ENCODE data around the gene FAM9C.

GRCh38 chrX:13047759-13048158 lies 3.3 kb upstream of the FAM9C start:
- TF ChIP-seq, protein P1, sequence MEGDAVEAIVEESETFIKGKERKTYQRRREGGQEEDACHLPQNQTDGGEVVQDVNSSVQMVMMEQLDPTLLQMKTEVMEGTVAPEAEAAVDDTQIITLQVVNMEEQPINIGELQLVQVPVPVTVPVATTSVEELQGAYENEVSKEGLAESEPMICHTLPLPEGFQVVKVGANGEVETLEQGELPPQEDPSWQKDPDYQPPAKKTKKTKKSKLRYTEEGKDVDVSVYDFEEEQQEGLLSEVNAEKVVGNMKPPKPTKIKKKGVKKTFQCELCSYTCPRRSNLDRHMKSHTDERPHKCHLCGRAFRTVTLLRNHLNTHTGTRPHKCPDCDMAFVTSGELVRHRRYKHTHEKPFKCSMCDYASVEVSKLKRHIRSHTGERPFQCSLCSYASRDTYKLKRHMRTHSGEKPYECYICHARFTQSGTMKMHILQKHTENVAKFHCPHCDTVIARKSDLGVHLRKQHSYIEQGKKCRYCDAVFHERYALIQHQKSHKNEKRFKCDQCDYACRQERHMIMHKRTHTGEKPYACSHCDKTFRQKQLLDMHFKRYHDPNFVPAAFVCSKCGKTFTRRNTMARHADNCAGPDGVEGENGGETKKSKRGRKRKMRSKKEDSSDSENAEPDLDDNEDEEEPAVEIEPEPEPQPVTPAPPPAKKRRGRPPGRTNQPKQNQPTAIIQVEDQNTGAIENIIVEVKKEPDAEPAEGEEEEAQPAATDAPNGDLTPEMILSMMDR (IDR thresholded peaks at IDR 0.05), result no peak
- TF ChIP-seq POLR2A (IDR thresholded peaks at IDR 0.05), result no peak

Data from Peyer's patch (tissue), 4 donors.